Panc1 (cell line): ENCODE results near the gene ZNHIT3. TPM values are rescaled to one million over a fixed set of nuclear protein-coding genes. Genes with fewer than 3 reads are reported as not detected.

Source experiments
- ATAC-seq: fragments of 200-7000 bp; cut with Tn5 transposase; 2 replicates; pipeline ENCODE4 v1.9.1; 2020; ENCODE audit warnings: mild to moderate bottlenecking, moderate library complexity
- BruUV-seq: library from RNA; stranded (reverse); fragments of 400-500 nt; replicated peaks from 2 replicates; lab custom pipeline; 2021; lab: Mats Ljungman, UMichigan
- CTCF ChIA-PET: fragments of 300-600 bp; sonication (Branson Sonifier 250); formaldehyde crosslinking; loops from one replicate; lab custom pipeline; 2022; ENCODE audit warnings: antibody characterized with exemption; lab: Charles Lee
- POLR2A ChIA-PET: fragments of 300-600 bp; sonication (Branson Sonifier 250); formaldehyde crosslinking; loops from one replicate; lab custom pipeline; 2022; ENCODE audit warnings: antibody characterized with exemption; lab: Charles Lee
- DNase-seq: peaks from one replicate; pipeline ENCODE4 v3.0.0-alpha.2; 2010; ENCODE audit warnings: low read depth, low spot score
- H3K27ac ChIP-seq: 2 replicates; pipeline ENCODE4 v1.5.1; 2011; ENCODE audit warnings: mild to moderate bottlenecking, low read length, inconsistent platforms
- H3K27me3 ChIP-seq: fragments of 200-500 bp; sonication (Bioruptor generic); 2 replicates; pipeline ENCODE4 v1.6.0; 2014; ENCODE audit warnings: low read length, inconsistent platforms; ENCODE audit not compliant: control insufficient read depth, insufficient read depth
- H3K36me3 ChIP-seq: fragments of 200-500 bp; sonication (Bioruptor generic); 2 replicates; pipeline ENCODE4 v1.5.1; 2014; ENCODE audit warnings: inconsistent platforms, mild to moderate bottlenecking, low read length, moderate library complexity; ENCODE audit not compliant: control insufficient read depth, insufficient read depth
- H3K4me1 ChIP-seq: 2 replicates; pipeline ENCODE4 v1.5.1; 2011; ENCODE audit warnings: inconsistent platforms, mild to moderate bottlenecking, low read length, moderate library complexity; ENCODE audit not compliant: control insufficient read depth, insufficient read depth
- H3K4me3 ChIP-seq, 2 experiments: 2 replicates each; pipeline ENCODE4 v1.5.1; 2011 to 2012; ENCODE audit warnings: low read depth in 2 of 2, low read length in 2 of 2, mild to moderate bottlenecking in 2 of 2, inconsistent platforms in 1 of 2, moderate library complexity in 1 of 2
- H3K9me3 ChIP-seq: fragments of 200-500 bp; sonication (Bioruptor generic); 2 replicates; pipeline ENCODE4 v1.5.1; 2014; ENCODE audit warnings: low read depth, mild to moderate bottlenecking, inconsistent platforms, low read length, moderate library complexity; ENCODE audit not compliant: control insufficient read depth, insufficient read depth
- POLR2AphosphoS5 ChIP-seq: IDR thresholded peaks from 2 replicates; pipeline ENCODE4 v1.6.1; 2012; ENCODE audit warnings: mild to moderate bottlenecking, low read depth, low read length, moderate library complexity
- SIN3A ChIP-seq: IDR thresholded peaks from 2 replicates; pipeline ENCODE4 v1.6.1; 2012; ENCODE audit warnings: low read depth, mild to moderate bottlenecking, low read length, moderate library complexity, borderline replicate concordance; ENCODE audit not compliant: insufficient read depth
- TCF7L2 ChIP-seq: IDR thresholded peaks from 2 replicates; pipeline ENCODE4 v1.6.1; 2011; ENCODE audit warnings: mild to moderate bottlenecking, low read depth, low read length, inconsistent platforms
- in situ Hi-C: cut with HindIII; loops from 2 replicates; pipeline ENCODE4 v1.10.0; 2016; ENCODE audit warnings: low sequenced_read_pairs, low pct_unique_long_range_greater_than_20kb
- intact Hi-C: fragments of 100-400 bp; cut with micrococcal nuclease; formaldehyde crosslinking; loops from one replicate; pipeline ENCODE4 v1.10.0; 2022; ENCODE audit not compliant: unreplicated experiment
- total RNA-seq: library from RNA; stranded (reverse); gene quantifications from one replicate; pipeline ENCODE4 v1.2.1, GENCODE V29; 2021; ENCODE audit not compliant: unreplicated experiment
- TF ChIP-seq, protein P1 (sequence below), 2 experiments: IDR thresholded peaks; 2 replicates each; pipeline ENCODE4 v1.6.1; 2011 to 2012; ENCODE audit warnings: low read depth in 2 of 2, control low read depth in 1 of 2, low read length in 1 of 2, mild to moderate bottlenecking in 1 of 2, moderate library complexity in 1 of 2; ENCODE audit not compliant: insufficient read depth in 1 of 2
- TF ChIP-seq, protein P2 (sequence below): fragments of 450-650 bp; IDR thresholded peaks from 2 replicates; pipeline ENCODE4 v1.5.1; 2017; ENCODE audit warnings: mild to moderate bottlenecking

Gene ZNHIT3
- total RNA-seq, 1 experiment from 2014 or later, result 16.8 TPM

DNA sequence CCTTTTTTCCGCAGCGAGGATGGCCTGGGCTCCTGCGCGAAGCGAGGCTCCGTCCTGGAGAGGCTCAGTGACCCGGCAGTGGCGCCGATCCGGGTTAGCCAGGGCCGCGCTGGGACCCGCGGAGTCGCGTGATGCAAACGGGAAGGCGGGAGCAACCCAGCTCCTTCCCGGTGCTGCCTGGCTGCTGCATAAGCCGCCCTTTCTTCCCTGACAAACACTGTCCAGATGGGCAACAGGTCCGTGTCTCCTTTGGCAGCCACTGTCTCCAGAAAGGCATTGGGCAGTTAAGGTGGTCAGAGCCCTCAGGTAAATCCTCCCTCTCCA lies 21.8 kb upstream of the ZNHIT3 start:
- no peak for ATAC-seq
- no peak for DNase-seq
- Histone ChIP-seq H3K4me1 (no peaks in the 10 kb centered on the region), H3K36me3 (no peaks in the 10 kb centered on the region), H3K4me3 (no peak overlapping the region), H3K9me3 (no peaks in the 10 kb centered on the region), H3K27me3 (peaks cover 2% of the 10 kb centered on the region; the same call in 1 of the 2 replicates), H3K27ac (no peak overlapping the region)
- TF ChIP-seq, protein P1, sequence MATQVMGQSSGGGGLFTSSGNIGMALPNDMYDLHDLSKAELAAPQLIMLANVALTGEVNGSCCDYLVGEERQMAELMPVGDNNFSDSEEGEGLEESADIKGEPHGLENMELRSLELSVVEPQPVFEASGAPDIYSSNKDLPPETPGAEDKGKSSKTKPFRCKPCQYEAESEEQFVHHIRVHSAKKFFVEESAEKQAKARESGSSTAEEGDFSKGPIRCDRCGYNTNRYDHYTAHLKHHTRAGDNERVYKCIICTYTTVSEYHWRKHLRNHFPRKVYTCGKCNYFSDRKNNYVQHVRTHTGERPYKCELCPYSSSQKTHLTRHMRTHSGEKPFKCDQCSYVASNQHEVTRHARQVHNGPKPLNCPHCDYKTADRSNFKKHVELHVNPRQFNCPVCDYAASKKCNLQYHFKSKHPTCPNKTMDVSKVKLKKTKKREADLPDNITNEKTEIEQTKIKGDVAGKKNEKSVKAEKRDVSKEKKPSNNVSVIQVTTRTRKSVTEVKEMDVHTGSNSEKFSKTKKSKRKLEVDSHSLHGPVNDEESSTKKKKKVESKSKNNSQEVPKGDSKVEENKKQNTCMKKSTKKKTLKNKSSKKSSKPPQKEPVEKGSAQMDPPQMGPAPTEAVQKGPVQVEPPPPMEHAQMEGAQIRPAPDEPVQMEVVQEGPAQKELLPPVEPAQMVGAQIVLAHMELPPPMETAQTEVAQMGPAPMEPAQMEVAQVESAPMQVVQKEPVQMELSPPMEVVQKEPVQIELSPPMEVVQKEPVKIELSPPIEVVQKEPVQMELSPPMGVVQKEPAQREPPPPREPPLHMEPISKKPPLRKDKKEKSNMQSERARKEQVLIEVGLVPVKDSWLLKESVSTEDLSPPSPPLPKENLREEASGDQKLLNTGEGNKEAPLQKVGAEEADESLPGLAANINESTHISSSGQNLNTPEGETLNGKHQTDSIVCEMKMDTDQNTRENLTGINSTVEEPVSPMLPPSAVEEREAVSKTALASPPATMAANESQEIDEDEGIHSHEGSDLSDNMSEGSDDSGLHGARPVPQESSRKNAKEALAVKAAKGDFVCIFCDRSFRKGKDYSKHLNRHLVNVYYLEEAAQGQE (IDR thresholded peaks at IDR 0.05; ENCODE audit: insufficient read depth in 1 of 2, low read depth in 2 of 2, low read length in 1 of 2), result no peak
- TF ChIP-seq TCF7L2 (no peak), POLR2AphosphoS5 (no peak), SIN3A (no peak)
- ChIA-PET POLR2A (no interaction called here), CTCF (no interaction called here)
- in situ Hi-C loops (no loop called here), intact Hi-C loops (no loop called here)
- BruUV-seq, result no TSS peak

DNA sequence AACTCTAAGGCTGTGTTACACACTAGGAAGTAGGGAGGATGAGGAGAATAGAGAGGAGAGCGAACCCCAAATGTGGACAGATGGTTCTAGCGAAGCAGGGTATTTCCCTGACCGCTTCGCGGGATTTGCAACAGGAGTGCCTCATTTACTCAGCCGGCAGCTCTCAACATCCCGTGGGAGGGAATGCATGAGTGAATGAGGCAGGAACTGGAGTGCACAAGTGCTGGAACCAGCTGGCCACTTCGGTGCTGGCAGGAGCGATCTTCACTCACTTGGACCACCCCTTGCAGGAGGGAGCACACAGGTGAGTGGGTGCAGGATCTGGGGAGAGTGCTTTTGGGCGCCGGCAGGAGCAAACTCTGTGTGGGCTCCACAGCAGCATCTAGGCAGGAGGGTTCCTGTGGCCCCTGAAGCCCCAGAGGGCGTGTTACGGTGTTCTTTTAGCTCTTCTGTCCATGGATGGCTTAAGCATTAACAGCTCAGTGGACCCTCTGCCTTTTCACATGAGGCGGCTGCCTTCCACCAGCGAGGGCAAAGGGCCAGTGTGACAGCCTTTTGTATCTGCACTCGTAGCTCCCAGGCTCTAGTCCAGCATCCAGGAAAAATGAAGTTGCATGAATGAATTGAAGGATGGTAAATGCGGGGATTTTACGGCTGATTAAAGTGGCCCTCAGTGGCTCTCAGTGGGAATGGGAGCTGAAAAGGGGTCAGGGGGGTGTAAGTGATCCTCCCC lies 17.4 kb upstream of the ZNHIT3 start:
- in situ Hi-C loops, result no loop called here
- H3K36me3 ChIP-seq, result no peaks in the 10 kb centered on the region
- H3K27me3 ChIP-seq, result no peaks in the 10 kb centered on the region; the same call in 1 of the 2 replicates
- DNase-seq (no peak), ATAC-seq (no peak)
- no TSS peak for BruUV-seq
- no peaks in the 10 kb centered on the region for H3K9me3 ChIP-seq
- no peak for TF ChIP-seq POLR2AphosphoS5
- no peak for TF ChIP-seq SIN3A
- TF ChIP-seq, protein P1 (IDR thresholded peaks at IDR 0.05; ENCODE audit: insufficient read depth in 1 of 2, low read depth in 2 of 2, low read length in 1 of 2), result no peak
- TF ChIP-seq TCF7L2, result no peak
- TF ChIP-seq, protein P2, sequence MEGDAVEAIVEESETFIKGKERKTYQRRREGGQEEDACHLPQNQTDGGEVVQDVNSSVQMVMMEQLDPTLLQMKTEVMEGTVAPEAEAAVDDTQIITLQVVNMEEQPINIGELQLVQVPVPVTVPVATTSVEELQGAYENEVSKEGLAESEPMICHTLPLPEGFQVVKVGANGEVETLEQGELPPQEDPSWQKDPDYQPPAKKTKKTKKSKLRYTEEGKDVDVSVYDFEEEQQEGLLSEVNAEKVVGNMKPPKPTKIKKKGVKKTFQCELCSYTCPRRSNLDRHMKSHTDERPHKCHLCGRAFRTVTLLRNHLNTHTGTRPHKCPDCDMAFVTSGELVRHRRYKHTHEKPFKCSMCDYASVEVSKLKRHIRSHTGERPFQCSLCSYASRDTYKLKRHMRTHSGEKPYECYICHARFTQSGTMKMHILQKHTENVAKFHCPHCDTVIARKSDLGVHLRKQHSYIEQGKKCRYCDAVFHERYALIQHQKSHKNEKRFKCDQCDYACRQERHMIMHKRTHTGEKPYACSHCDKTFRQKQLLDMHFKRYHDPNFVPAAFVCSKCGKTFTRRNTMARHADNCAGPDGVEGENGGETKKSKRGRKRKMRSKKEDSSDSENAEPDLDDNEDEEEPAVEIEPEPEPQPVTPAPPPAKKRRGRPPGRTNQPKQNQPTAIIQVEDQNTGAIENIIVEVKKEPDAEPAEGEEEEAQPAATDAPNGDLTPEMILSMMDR, result no peak
- no peak overlapping the region for H3K27ac ChIP-seq
- intact Hi-C loops, result no loop called here
- no peak overlapping the region for H3K4me3 ChIP-seq
- no peaks in the 10 kb centered on the region for H3K4me1 ChIP-seq
- CTCF ChIA-PET, result no interaction called here
- POLR2A ChIA-PET, result no interaction called here
